ENCODE measurements around the gene ANKRD10.
"Not testable (repeated sequence)": the region's sequence is repeated elsewhere in the genome, so short reads cannot be mapped to it uniquely, and the experiment has no call there.

ANKRD10 gene

DNA sequence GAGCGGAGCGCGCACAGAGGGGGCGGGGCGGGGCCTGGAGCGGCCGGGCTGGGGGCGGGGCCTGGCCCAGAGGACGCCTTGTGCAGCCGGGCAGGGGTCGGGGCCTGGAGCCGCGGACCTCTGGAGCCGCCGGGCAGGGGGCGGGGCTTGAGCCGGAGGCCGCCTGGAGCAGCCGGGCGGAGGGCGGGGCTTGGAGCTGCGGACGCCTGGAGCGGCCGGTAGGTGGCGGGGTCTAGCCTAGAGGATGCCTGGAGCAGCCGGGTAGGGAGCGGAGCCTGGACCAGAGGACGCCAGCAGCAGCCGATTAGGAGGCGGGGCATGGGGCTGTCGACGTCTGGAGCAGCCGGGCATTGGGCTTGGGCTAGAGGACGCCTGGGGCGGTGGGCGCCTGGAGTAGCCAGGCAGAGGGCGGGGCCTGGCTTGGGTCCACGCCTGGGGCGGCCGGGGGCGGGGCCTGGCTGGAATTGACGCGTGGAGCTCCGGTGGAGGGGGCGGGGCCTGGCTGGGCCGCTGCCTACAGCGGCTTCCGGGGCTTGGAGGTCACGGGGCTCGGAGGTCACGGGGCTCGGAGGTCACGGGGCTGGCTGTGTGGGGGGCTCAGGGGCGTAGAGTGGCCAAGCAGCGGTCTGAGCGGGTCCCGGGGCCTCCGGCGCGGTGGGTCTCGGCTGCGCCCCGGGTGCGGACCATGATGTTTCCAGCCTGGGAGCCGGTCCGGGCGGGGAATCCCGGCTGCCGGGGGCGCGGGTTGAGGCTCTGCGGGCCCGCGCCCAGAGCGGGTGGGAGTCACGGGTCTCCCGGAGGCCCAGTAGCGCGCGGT is at the start of gene ANKRD10:
Gene ANKRD10 (minus strand): TSS at position 13 of the 817 bp plus-strand sequence. CDS start 135 bp downstream, outside the sequence.
- peak; percentile 95 to 97 (median 95) for DNase-seq (ENCODE audit: low read depth in 2 of 3, low spot score in 1 of 3)

DNA sequence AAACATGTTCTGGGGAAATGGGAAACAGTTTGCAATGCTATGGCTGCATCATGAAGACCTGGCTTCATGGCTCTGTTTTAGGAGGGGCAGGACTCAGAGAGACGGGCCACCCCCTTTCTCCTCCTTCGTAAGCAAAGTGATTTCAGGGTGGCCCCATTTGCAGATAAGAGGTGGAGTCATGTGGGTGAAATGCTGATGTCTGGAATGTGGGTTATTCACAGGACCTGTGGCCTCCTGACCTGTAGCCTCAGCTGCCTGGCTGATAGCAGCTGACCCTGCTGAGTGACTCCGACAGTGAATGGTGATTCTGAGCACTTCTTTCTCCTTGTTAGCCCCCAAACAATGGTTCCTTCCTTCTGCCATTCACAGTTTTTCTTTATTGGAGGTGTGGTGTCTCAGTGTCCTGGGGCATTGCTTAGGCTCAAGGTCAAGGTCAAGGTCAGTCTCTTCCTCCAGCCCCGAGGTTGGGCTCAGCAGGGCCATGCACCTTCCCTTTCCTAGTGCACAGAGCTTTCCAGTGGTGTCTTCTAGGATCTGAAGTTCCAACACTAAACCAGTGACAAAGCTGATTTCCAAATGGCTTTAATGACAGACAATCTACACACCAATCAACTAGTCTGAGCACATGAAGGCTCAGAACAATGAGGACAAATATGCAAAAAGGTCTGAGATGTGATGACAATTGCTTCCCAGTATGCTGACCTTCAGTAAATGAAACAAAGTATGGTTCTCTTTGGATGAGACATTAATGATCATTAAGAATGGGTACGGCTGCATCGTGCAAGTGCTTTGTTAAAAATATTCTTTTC is 49.6 kb upstream of the ANKRD10 start:
- DNase-seq (ENCODE audit: low read depth in 2 of 3, low spot score in 1 of 3): no peak

DNA sequence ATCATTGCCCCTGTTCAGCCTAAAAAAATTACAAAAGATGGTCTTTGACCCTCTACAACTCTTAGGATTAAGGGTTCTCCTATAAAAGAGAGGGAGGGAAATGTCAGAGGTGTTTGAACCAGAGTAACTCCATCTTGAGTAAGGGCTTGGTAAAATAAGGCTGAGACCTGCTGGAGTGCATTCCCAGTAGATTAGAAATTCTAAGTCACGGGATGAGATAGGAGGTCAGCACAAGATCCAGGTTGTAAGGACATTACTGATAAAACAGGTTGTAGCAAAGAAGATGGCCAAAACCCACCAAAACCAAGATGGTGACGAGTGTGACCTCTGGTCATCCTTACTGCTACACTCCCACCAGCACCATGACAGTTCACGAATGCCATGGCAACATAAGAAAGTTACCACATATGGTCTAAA is 48.7 kb upstream of the ANKRD10 start:
- DNase-seq (ENCODE audit: low read depth in 2 of 3, low spot score in 1 of 3): no peak

DNA sequence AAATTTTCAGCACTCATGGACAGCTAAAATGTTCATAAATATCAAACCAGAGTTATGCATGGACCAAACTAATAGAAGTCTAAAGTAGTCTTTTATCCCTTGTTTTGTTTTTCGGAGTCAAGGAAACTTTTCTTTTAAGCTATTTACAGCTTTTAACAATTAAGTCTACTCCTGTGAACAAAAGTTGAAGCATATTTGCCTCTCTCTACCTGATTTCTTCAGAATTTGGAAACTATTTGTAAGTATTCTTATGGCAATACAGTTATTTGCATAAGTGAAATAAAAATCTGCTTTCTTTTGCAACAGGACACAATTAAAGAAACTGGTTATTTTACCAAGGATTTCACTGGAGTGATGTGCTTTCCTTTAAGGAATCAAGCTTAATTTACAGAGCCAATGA is 47.1 kb upstream of the ANKRD10 start:
- no peak for DNase-seq (ENCODE audit: low read depth in 2 of 3, low spot score in 1 of 3)

GRCh38 chr13:110960204-110960603 is 45.3 kb upstream of the ANKRD10 start:
- DNase-seq (ENCODE audit: low read depth in 2 of 3, low spot score in 1 of 3): no peak

DNA sequence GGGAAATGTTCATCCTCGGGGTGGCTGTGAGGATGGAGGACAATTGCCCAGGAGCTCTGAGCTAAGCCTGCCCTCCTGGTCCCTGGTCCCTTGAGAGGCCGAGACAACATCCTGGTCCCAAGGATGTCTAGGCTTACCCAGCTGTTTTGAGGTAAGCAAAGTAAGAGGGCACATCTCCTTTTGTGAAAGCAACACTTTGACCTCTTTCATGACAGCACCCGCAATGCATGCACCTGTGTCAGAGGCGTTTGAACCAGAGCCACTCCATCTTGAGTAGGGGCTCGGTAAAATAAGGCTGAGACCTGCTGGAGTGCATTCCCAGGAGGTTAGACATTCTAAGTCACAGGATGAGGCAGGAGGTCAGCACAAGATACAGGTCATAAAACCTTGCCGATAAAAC is 43.1 kb upstream of the ANKRD10 start:
- no peak for DNase-seq (ENCODE audit: low read depth in 2 of 3, low spot score in 1 of 3)

DNA sequence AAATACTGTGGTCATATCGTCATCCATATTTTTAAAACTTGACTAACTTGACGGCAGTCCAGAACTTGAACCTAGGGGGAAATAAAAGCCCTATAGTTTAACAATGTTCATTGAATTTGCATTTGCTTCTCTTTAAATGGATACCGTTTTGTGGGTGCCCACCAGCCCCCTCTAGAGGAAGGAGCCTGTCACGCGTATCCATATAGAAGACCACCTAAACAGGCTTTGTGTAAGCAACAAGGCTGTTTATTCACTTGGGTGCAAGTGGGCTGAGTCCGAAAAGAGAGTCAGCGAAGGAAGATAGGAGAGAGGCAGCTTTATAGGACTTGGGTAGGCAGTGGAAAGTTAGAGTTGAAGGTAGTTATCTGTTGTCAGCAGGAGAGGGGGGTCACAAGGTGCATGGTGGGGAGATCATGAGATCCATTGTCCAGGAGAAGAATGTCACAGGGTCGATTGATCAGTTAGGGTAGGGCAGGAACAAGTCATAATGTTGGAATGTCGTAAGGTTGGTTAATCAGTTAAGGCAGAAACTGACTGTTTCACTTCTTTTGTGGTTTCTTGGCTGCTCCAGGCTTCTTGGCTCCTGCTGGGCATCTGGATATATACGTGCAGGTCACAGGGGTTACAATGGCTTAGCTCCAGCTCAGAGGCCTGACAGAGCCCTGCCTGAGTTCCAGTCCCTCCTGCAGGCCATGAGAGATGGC is 42.5 kb upstream of the ANKRD10 start:
- DNase-seq (ENCODE audit: low read depth in 2 of 3, low spot score in 1 of 3): no peak

- DNase-seq (ENCODE audit: low read depth in 2 of 3, low spot score in 1 of 3): not testable (repeated sequence)
Measured at GRCh38 chr13:110956216-110956615, 41.3 kb upstream of the ANKRD10 start.

DNA sequence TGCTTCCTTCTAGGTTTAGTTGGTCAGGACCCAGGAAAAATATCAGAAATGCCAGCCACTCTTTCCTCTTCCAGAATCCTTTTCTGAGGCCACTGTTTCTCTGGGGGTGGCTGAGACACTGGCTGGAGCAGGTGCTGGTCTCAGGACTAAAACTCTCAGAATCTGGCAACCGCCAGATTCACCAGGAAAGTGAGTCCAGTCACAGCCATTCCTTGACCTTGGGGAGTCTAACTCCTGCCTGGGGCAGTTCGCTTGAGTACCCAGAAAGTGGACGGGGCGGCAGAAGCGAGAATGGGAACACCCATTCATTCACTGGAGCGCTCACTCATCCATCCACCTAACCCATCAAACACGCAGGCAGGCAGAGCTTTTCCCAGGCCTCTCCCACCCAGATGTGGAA is 40.7 kb upstream of the ANKRD10 start:
- DNase-seq (ENCODE audit: low read depth in 2 of 3, low spot score in 1 of 3): not testable (repeated sequence)

GRCh38 chr13:110955072-110955503 is 40.2 kb upstream of the ANKRD10 start:
- DNase-seq (ENCODE audit: low read depth in 2 of 3, low spot score in 1 of 3): peak in 2 of 3 donors; percentile 33 to 50

DNA sequence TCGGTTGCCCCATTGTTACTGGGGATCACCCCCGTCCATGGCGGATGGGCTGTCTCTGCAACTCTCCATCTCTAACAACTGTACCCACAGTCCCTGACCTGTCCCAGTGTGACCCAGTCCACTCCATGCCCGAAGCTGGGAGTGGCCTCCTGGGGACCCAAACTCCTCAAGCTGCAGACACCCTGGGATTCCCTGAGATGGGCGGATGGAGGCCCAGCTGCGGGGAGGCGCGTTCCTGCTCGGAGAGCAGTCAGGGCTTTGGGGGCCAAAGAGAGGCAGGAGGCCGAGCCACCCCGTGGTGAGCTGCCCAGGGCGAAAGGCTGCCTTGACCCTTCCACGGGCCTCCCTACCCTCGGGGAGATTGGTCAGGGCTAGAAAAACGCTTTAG is 39.7 kb upstream of the ANKRD10 start:
- DNase-seq (ENCODE audit: low read depth in 2 of 3, low spot score in 1 of 3): not testable (repeated sequence)

DNA sequence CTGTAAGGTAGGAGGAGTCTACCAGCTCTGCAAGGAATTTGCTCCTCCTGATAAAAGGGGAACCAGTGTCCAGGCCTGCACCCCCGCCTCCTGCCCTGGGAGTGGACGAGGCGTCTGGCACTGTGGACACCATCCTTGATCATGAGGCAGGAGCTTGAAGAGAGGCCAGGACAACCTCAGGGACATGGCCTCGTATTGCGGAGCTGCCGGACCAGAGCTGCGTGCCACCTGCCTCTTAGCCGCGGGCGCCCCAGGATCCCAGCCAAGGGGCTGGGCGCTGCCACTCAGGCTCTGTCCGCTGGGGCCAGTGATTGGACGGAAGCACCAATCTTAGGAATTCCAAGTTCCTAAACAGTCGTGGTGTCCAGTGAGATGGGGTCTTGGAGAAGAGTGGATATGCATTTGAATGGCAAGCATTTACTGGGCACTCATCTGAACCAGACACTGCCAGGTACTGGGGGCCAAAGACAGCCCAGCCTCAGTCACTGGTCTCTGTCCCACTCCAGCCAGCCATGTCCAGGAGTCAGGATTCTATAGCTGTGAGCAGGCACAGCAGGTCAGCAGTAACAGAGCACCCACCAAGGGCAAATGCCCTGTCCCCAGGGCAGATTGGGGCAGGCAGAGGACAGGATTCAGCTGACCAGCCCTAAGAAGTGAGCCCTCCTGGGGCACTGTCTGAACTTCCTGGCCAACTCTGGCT is 39.1 kb upstream of the ANKRD10 start:
- no peak for DNase-seq (ENCODE audit: low read depth in 2 of 3, low spot score in 1 of 3)

- DNase-seq (ENCODE audit: low read depth in 2 of 3, low spot score in 1 of 3): no peak
Measured at GRCh38 chr13:110953416-110953815, 38.5 kb upstream of the ANKRD10 start.

GRCh38 chr13:110952135-110952534 is 37.3 kb upstream of the ANKRD10 start:
- DNase-seq (ENCODE audit: low read depth in 2 of 3, low spot score in 1 of 3): not testable (repeated sequence)

- DNase-seq (ENCODE audit: low read depth in 2 of 3, low spot score in 1 of 3): no peak
Measured at GRCh38 chr13:110950819-110951570, 36.1 kb upstream of the ANKRD10 start.

DNA sequence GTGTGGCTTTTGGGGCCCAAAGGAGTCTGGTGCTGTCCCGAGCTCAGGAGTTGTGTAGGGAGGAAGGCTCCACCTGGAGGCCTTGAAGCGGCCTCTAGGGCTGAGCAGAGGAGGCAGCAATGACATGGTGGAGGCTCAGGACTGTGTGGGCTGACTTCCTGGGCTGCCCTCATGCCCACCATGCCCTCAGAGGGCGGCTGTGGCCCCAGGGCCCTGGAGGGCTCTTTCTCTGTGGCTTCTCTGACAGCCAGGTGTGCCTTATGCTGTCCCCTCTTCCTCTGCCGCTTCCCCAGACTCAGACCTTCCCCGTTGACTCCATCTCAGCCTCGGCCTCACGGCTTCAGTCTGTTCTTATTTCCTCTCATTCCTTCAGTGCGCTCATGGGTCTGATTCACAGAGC is 35.5 kb upstream of the ANKRD10 start:
- no peak for DNase-seq (ENCODE audit: low read depth in 2 of 3, low spot score in 1 of 3)

- DNase-seq (ENCODE audit: low read depth in 2 of 3, low spot score in 1 of 3): no peak
Measured at GRCh38 chr13:110949628-110950027, 34.8 kb upstream of the ANKRD10 start.

DNA sequence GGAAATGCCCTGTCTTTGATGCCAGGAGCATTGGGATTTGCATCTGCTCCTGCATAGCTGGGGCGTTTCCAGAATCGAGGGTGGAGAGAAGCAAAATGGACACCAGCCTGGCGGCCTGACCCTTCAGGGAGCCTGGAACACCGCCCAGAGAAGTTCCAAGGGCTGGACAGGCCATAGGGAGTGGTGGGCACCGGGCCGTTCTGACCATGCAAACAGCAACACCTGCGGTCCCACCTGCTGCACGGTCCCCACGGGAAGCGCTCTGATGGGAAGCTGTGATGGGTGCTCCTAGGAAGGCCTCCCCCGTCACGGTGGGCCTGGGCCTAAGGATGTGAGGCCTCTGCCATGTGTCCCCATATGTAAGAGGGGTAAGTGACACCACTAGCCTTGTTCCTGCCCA is 34.2 kb upstream of the ANKRD10 start:
- DNase-seq (ENCODE audit: low read depth in 2 of 3, low spot score in 1 of 3): no peak

DNA sequence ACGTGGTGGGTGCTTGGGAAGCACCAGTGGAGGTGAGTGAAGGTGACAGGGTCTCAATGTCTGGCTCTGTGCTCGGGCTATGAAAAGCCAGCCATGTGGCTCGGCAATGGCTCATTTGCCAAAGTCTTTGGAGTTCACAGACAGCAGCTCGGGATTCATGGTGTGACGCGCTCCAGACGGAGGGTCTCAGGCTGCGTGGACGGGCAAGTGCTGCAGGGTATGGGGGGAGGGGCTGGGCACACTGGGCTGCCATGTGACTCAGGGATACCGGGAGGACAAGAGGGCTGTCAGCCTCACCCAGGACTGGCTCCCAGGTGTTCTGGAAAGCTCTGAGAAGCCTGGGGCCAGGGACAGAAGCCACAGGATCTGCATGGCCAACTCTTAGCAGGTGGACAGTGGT is 32.5 kb upstream of the ANKRD10 start:
- not testable (repeated sequence) for DNase-seq (ENCODE audit: low read depth in 2 of 3, low spot score in 1 of 3)

DNA sequence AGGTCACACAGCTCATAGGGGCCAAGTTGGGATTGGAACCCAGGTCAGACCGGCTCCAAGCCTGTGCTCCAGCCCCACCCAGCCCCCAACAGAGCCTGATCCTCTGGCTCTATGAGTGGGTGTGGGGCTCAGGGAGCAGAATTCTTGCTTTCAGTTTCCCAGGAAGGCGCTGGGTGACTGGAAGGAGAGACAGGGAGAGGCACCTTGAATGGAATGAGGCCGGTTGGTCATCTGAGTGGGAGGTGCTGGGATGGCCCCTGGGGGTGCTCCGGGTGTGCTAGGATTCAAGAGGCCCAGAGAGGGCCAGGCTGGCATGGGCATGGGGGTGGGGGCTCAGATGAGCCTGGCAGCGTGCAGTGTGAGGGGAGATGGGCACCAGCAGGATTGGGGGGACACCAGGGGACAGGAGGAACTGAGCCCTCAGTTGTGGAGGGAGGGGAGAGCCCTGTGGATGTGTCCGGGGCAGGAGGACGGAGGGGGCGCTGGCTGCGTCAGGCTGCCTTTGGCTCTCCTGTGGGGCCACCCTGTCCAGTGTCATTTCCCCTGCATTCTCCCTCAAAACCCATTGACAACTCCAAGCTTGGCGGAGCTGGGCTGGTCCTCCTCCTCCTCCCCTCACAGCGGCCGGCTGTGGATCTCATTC is 31.2 kb upstream of the ANKRD10 start:
- DNase-seq (ENCODE audit: low read depth in 2 of 3, low spot score in 1 of 3): no peak
